Measurements from ENCODE around the gene SPINK6. TPM values are rescaled to one million over a fixed set of nuclear protein-coding genes. Genes with fewer than 3 reads are reported as not detected.

Gene SPINK6
- under 1 TPM; 0.06 to 0.59 TPM for polyA plus RNA-seq

GRCh38 chr5:148202531-148203203 is at the start of gene SPINK6:
Gene SPINK6 (plus strand): TSS chr5:148203042. CDS start chr5:148203097, 55 bp downstream.
- no peak within 1 kb of the TSS for H3K27ac ChIP-seq (ENCODE audit: low read depth in 2 of 2, low read length in 1 of 2)
- 86 to 91% methylated on average over 2 of the region's 2 CpGs for WGBS, 2 donors
- no peaks in the 10 kb centered on the region for H3K36me3 ChIP-seq (ENCODE audit: control insufficient read depth in 2 of 2, insufficient read depth in 2 of 2, low read length in 1 of 2)
- no peak within 1 kb of the TSS for H3K4me3 ChIP-seq (ENCODE audit: low read depth in 1 of 2, low read length in 2 of 2)
- no peaks in the 10 kb centered on the region for H3K27me3 ChIP-seq (ENCODE audit: control insufficient read depth in 1 of 2, insufficient read depth in 2 of 2, low read length in 2 of 2)
- H3K4me1 ChIP-seq (ENCODE audit: control insufficient read depth in 2 of 2, insufficient read depth in 2 of 2, low read length in 1 of 2) = no peaks in the 10 kb centered on the region
- H3K9me3 ChIP-seq (ENCODE audit: control insufficient read depth in 2 of 2, insufficient read depth in 1 of 2, low read depth in 1 of 2, low read length in 1 of 2) = no peaks in the 10 kb centered on the region

GRCh38 chr5:148156609-148157008 is 46.2 kb upstream of the SPINK6 start:
- no peaks in the 10 kb centered on the region for H3K27me3 ChIP-seq (ENCODE audit: control insufficient read depth in 1 of 2, insufficient read depth in 2 of 2, low read length in 2 of 2)
- no peaks in the 10 kb centered on the region for H3K4me1 ChIP-seq (ENCODE audit: control insufficient read depth in 2 of 2, insufficient read depth in 2 of 2, low read length in 1 of 2)
- WGBS, 2 donors = 87 to 94% methylated on average over 1 of the region's 1 CpG
- no peak overlapping the region for H3K4me3 ChIP-seq (ENCODE audit: low read depth in 1 of 2, low read length in 2 of 2)
- H3K27ac ChIP-seq (ENCODE audit: low read depth in 2 of 2, low read length in 1 of 2) = no peak overlapping the region
- H3K36me3 ChIP-seq (ENCODE audit: control insufficient read depth in 2 of 2, insufficient read depth in 2 of 2, low read length in 1 of 2) = no peaks in the 10 kb centered on the region
- no peaks in the 10 kb centered on the region for H3K9me3 ChIP-seq (ENCODE audit: control insufficient read depth in 2 of 2, insufficient read depth in 1 of 2, low read depth in 1 of 2, low read length in 1 of 2)

- Histone ChIP-seq H3K36me3 (ENCODE audit: control insufficient read depth in 2 of 2, insufficient read depth in 2 of 2, low read length in 1 of 2) (no peaks in the 10 kb centered on the region), H3K9me3 (ENCODE audit: control insufficient read depth in 2 of 2, insufficient read depth in 1 of 2, low read depth in 1 of 2, low read length in 1 of 2) (no peaks in the 10 kb centered on the region)
- WGBS, 2 donors = 94 to 97% methylated on average over 1 of the region's 1 CpG
Observed at GRCh38 chr5:148162038-148162437, 40.8 kb upstream of the SPINK6 start.

GRCh38 chr5:148163345-148163744 is 39.5 kb upstream of the SPINK6 start:
- no peak overlapping the region for H3K4me3 ChIP-seq (ENCODE audit: low read depth in 1 of 2, low read length in 2 of 2)
- no peaks in the 10 kb centered on the region for H3K9me3 ChIP-seq (ENCODE audit: control insufficient read depth in 2 of 2, insufficient read depth in 1 of 2, low read depth in 1 of 2, low read length in 1 of 2)
- no peaks in the 10 kb centered on the region for H3K4me1 ChIP-seq (ENCODE audit: control insufficient read depth in 2 of 2, insufficient read depth in 2 of 2, low read length in 1 of 2)
- no peak overlapping the region for H3K27ac ChIP-seq (ENCODE audit: low read depth in 2 of 2, low read length in 1 of 2)
- 84 to 86% methylated on average over 1 of the region's 1 CpG for WGBS, 2 donors
- no peaks in the 10 kb centered on the region for H3K36me3 ChIP-seq (ENCODE audit: control insufficient read depth in 2 of 2, insufficient read depth in 2 of 2, low read length in 1 of 2)
- no peaks in the 10 kb centered on the region for H3K27me3 ChIP-seq (ENCODE audit: control insufficient read depth in 1 of 2, insufficient read depth in 2 of 2, low read length in 2 of 2)

More at GRCh38 chr5:148162038-148162437, 40.8 kb upstream of the SPINK6 start:
- Histone ChIP-seq H3K27ac (ENCODE audit: low read depth in 2 of 2, low read length in 1 of 2) (no peak overlapping the region), H3K4me3 (ENCODE audit: low read depth in 1 of 2, low read length in 2 of 2) (no peak overlapping the region), H3K4me1 (ENCODE audit: control insufficient read depth in 2 of 2, insufficient read depth in 2 of 2, low read length in 1 of 2) (no peaks in the 10 kb centered on the region), H3K27me3 (ENCODE audit: control insufficient read depth in 1 of 2, insufficient read depth in 2 of 2, low read length in 2 of 2) (no peaks in the 10 kb centered on the region)

- H3K4me1 ChIP-seq (ENCODE audit: control insufficient read depth in 2 of 2, insufficient read depth in 2 of 2, low read length in 1 of 2) = no peaks in the 10 kb centered on the region
- no peaks in the 10 kb centered on the region for H3K36me3 ChIP-seq (ENCODE audit: control insufficient read depth in 2 of 2, insufficient read depth in 2 of 2, low read length in 1 of 2)
- H3K4me3 ChIP-seq (ENCODE audit: low read depth in 1 of 2, low read length in 2 of 2) = no peak overlapping the region
- no peak overlapping the region for H3K27ac ChIP-seq (ENCODE audit: low read depth in 2 of 2, low read length in 1 of 2)
- no peaks in the 10 kb centered on the region for H3K9me3 ChIP-seq (ENCODE audit: control insufficient read depth in 2 of 2, insufficient read depth in 1 of 2, low read depth in 1 of 2, low read length in 1 of 2)
- WGBS, 2 donors = 83 to 86% methylated on average over 4 of the region's 4 CpGs
- H3K27me3 ChIP-seq (ENCODE audit: control insufficient read depth in 1 of 2, insufficient read depth in 2 of 2, low read length in 2 of 2) = no peaks in the 10 kb centered on the region
Observed at GRCh38 chr5:148166550-148167283, 36.1 kb upstream of the SPINK6 start.

- WGBS, 2 donors = 90 to 94% methylated on average over 1 of the region's 1 CpG
- H3K4me1 ChIP-seq (ENCODE audit: control insufficient read depth in 2 of 2, insufficient read depth in 2 of 2, low read length in 1 of 2) = no peaks in the 10 kb centered on the region
- H3K4me3 ChIP-seq (ENCODE audit: low read depth in 1 of 2, low read length in 2 of 2) = no peak within 1 kb of the TSS
- H3K27me3 ChIP-seq (ENCODE audit: control insufficient read depth in 1 of 2, insufficient read depth in 2 of 2, low read length in 2 of 2) = no peaks in the 10 kb centered on the region
- no peaks in the 10 kb centered on the region for H3K9me3 ChIP-seq (ENCODE audit: control insufficient read depth in 2 of 2, insufficient read depth in 1 of 2, low read depth in 1 of 2, low read length in 1 of 2)
- H3K27ac ChIP-seq (ENCODE audit: low read depth in 2 of 2, low read length in 1 of 2) = no peak within 1 kb of the TSS
- H3K36me3 ChIP-seq (ENCODE audit: control insufficient read depth in 2 of 2, insufficient read depth in 2 of 2, low read length in 1 of 2) = no peaks in the 10 kb centered on the region
Observed at GRCh38 chr5:148168246-148168645, 34.6 kb upstream of the SPINK6 start, which contains the start of gene SPINK14. Gene SPINK14 (plus strand): TSS chr5:148168546. CDS start chr5:148169733, 1,187 bp downstream.

GRCh38 chr5:148172377-148172776 is 30.5 kb upstream of the SPINK6 start:
- H3K27ac ChIP-seq (ENCODE audit: low read depth in 2 of 2, low read length in 1 of 2) = no peak overlapping the region
- no peaks in the 10 kb centered on the region for H3K27me3 ChIP-seq (ENCODE audit: control insufficient read depth in 1 of 2, insufficient read depth in 2 of 2, low read length in 2 of 2)
- 47 to 50% methylated on average over 2 of the region's 2 CpGs for WGBS, 2 donors
- H3K9me3 ChIP-seq (ENCODE audit: control insufficient read depth in 2 of 2, insufficient read depth in 1 of 2, low read depth in 1 of 2, low read length in 1 of 2) = no peaks in the 10 kb centered on the region
- no peak overlapping the region for H3K4me3 ChIP-seq (ENCODE audit: low read depth in 1 of 2, low read length in 2 of 2)
- no peaks in the 10 kb centered on the region for H3K4me1 ChIP-seq (ENCODE audit: control insufficient read depth in 2 of 2, insufficient read depth in 2 of 2, low read length in 1 of 2)
- H3K36me3 ChIP-seq (ENCODE audit: control insufficient read depth in 2 of 2, insufficient read depth in 2 of 2, low read length in 1 of 2) = no peaks in the 10 kb centered on the region

- Histone ChIP-seq H3K4me1 (ENCODE audit: control insufficient read depth in 2 of 2, insufficient read depth in 2 of 2, low read length in 1 of 2) (no peaks in the 10 kb centered on the region), H3K4me3 (ENCODE audit: low read depth in 1 of 2, low read length in 2 of 2) (no peak overlapping the region), H3K27me3 (ENCODE audit: control insufficient read depth in 1 of 2, insufficient read depth in 2 of 2, low read length in 2 of 2) (no peaks in the 10 kb centered on the region), H3K27ac (ENCODE audit: low read depth in 2 of 2, low read length in 1 of 2) (no peak overlapping the region), H3K36me3 (ENCODE audit: control insufficient read depth in 2 of 2, insufficient read depth in 2 of 2, low read length in 1 of 2) (no peaks in the 10 kb centered on the region), H3K9me3 (ENCODE audit: control insufficient read depth in 2 of 2, insufficient read depth in 1 of 2, low read depth in 1 of 2, low read length in 1 of 2) (no peaks in the 10 kb centered on the region)
- WGBS, 2 donors = 34 to 48% methylated on average over 2 of the region's 2 CpGs
Observed at GRCh38 chr5:148176480-148176879, 26.4 kb upstream of the SPINK6 start.

- Histone ChIP-seq H3K4me3 (ENCODE audit: low read depth in 1 of 2, low read length in 2 of 2) (no peak overlapping the region), H3K4me1 (ENCODE audit: control insufficient read depth in 2 of 2, insufficient read depth in 2 of 2, low read length in 1 of 2) (no peaks in the 10 kb centered on the region), H3K27ac (ENCODE audit: low read depth in 2 of 2, low read length in 1 of 2) (no peak overlapping the region), H3K36me3 (ENCODE audit: control insufficient read depth in 2 of 2, insufficient read depth in 2 of 2, low read length in 1 of 2) (no peaks in the 10 kb centered on the region), H3K9me3 (ENCODE audit: control insufficient read depth in 2 of 2, insufficient read depth in 1 of 2, low read depth in 1 of 2, low read length in 1 of 2) (no peaks in the 10 kb centered on the region), H3K27me3 (ENCODE audit: control insufficient read depth in 1 of 2, insufficient read depth in 2 of 2, low read length in 2 of 2) (no peaks in the 10 kb centered on the region)
- WGBS, 2 donors = 70 to 82% methylated on average over 1 of the region's 1 CpG
Observed at GRCh38 chr5:148177207-148177606, 25.6 kb upstream of the SPINK6 start.

Data from esophagus (tissue), 2 donors.